ENCODE measurements around the gene SLC26A5.

Gene SLC26A5

DNA sequence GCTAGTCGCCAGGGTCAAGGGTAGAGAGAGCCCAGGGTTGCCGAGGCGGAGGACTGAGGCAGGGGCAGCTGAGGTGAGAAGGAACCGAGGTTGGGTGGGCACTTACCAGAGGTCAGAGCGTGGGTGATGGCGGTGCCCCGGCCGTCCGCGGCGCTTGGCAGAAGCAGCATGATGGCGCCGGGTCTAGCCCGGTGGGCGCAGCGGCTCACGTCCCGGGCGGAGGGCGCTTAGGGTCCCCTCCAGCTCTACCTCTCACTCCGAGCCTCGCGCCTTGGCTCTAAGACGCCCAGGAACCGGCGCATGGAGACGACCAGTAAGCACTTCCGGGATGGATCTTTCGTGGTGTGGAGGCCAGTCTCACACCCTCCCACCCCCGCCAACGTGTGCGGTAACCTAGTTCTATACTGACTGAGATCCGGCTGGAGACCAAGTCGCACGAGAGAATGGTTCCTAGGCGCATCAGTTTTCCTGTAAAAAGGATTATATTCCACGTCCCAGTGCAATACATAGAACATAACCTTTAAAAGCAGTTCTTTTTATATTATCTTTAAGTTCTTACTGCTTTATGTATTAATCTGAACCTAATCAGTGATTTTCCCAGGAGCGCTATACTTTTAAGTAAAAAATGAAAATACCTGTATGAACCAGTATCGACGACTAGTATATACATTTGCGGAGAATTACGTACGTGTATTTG lies 101.4 kb downstream of the SLC26A5 start, which contains the start of gene DNAJC2:
DNAJC2 (minus strand) TSS at position 315 of the 697 bp plus-strand sequence; CDS start at position 170, 145 bp downstream.
- peak; percentile 56 for DNase-seq

DNA sequence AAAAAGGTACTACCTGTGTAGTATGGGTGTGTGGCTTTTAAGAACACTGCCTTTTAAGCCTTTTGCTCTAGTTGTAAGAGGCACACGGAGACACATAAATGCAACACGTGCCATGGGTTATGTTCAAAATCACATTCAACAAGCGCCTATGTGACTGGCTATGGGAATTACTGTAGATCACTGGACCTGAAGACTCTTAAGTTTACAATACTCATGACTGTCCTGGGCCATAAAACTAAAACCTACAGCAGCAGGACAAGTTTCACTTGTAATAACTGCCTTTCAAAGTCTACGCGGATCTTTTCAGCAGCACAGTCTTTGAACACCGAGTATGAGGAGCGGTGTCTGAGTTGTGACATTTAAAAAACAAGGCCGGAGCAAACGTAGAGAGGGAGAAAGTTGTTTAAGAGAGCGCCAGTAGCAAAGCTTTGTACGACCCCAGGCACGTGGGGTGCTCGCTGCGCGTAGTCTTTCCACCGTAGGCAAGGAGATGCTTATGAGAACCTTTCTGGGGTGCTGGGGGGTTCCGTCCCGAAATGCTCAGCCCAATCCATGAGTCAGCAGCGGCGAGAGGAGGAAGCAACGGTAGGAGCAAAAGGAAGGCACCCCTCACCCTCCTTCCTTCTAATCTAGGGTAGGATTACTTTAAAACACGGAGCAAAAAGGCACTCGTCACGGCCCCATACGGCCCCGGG lies 102.1 kb downstream of the SLC26A5 start:
- DNase-seq = no peak

DNA sequence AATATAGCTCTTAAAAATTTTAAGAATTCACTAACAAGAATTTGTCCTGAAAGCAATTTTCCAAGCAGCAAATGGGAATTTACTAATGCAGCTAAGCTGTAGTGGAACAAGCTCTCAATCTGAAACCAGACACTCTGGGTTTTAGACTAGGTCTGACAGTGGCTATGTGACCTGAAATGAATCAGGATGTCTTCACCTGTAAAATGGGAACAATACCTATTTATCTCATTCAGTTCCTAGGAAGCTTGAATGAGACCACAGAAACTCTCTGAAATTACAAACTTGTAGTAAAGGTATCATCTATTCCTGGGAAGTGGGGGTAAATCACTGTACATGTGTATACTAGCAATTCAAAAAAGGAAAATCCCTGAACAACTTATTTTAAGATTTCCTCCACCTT lies 102.7 kb downstream of the SLC26A5 start:
- no peak for DNase-seq

DNA sequence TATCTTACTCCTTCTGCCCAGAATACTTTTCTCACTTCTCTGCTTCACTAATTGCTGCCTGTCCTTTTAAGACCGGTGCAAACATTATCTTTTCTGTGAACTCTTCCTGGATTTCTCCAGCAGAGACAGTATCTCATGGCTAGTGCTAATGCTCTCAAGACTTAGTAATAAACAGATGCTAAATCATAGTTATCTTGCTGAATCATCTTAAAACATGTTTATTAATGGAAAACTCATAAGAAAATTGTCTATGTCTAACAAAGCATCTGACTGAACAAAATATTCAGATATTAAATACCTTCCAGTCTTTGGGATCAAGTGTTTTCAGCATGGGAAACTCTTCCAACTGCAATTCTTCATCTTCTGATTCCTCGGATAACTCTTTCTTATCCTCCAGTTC lies 104.5 kb downstream of the SLC26A5 start:
- no peak for DNase-seq

DNA sequence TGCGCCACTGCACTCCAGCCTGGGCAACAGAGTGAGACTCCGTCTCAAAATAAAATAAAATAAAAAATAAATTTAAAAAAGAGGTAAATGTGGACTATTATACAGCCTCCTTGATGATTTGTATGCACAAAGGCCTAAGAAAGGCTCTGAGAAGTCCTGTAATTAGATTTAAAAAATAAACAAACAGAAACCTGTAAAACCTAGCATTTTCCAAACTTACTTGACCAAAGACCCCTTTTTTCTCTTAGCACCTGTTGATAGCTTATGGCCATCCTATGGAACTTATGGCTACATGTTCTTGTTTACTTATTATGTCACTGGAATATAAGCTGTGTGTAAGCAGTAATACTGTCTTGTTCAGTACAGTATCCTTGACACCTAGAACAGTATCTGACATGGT lies 107.1 kb downstream of the SLC26A5 start:
- DNase-seq = no peak

DNA sequence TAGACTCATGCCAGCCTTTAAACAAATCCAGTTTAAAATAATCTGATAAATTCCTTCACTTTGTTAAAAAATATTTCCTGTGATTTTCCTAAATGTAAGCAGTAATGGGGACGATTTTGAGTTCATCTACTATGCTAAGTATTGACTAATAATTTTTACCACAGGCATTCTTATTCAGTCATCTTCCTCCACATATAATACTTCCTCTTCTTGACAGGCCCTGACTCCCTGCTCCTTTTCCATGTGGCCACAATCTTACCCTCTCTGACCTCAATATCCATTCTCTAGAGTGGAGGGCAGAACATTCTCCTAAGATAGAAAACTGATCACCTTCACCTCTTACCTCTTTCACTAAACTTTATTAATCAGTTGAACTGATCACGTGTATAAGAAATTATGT lies 109.2 kb downstream of the SLC26A5 start:
- no peak for DNase-seq

DNA sequence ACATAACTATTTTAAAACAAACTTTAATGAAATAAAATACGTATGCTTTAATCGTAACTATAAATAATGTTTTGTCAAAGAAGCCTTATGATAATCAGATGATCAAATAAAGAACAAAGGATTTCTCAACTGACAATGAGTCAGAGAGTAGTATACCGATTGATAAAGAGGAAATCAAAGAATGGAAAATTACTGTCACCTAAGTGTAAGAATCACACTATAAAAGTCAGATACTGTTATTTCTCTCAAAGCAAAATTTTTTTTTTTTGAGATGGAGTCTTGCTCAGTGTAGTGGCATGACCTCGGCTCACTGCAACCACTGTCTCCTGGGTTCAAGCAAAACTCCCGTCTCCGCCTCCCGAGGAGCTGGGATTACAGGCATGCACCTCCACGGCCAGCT lies 120.3 kb downstream of the SLC26A5 start:
- DNase-seq = no peak
